Stimulated activated CD4-positive, alpha-beta T cell treated with anti-CD3 and anti-CD28 coated beads, Interleukin-1b, Interleukin-23, amount 100 ng/mL, for 24 hours (primary cell): ENCODE data around the gene AKAP6.
"Not testable (repeated sequence)": the region's sequence is repeated elsewhere in the genome, so short reads cannot be mapped to it uniquely, and the experiment has no call there.

Source experiments
- DNase-seq, 4 experiments: peaks; one replicate each; pipeline ENCODE4 v3.0.0-alpha.2; 2020; ENCODE audit warnings: low read depth in 4 of 4, low spot score in 1 of 4

AKAP6 gene

GRCh38 chr14:32435411-32435810, 106.3 kb downstream of the AKAP6 start:
- no peak for DNase-seq

- no peak for DNase-seq
These were observed 107.9 kb downstream of the AKAP6 start for GRCh38 chr14:32436993-32437392.

- no peak for DNase-seq
These were observed 109.4 kb downstream of the AKAP6 start for GRCh38 chr14:32438517-32438916.

- no peak for DNase-seq
These were observed 115.0 kb downstream of the AKAP6 start for GRCh38 chr14:32443890-32444661.

GRCh38 chr14:32447371-32447770, 118.3 kb downstream of the AKAP6 start:
- DNase-seq = no peak

GRCh38 chr14:32449648-32450047, 120.5 kb downstream of the AKAP6 start:
- no peak for DNase-seq

GRCh38 chr14:32450919-32451675, 122.0 kb downstream of the AKAP6 start:
- DNase-seq = no peak

- no peak for DNase-seq
These were observed 125.0 kb downstream of the AKAP6 start for GRCh38 chr14:32453857-32454810.

- no peak for DNase-seq
These were observed 128.3 kb downstream of the AKAP6 start for GRCh38 chr14:32457213-32457920.

GRCh38 chr14:32458720-32459119, 129.6 kb downstream of the AKAP6 start:
- no peak for DNase-seq

GRCh38 chr14:32460267-32460666, 131.2 kb downstream of the AKAP6 start:
- DNase-seq = no peak

- not testable (repeated sequence) for DNase-seq
These were observed 133.5 kb downstream of the AKAP6 start for GRCh38 chr14:32462553-32462952.

- no peak for DNase-seq
These were observed 139.9 kb downstream of the AKAP6 start for GRCh38 chr14:32468955-32469354.

- DNase-seq = no peak
These were observed 140.5 kb downstream of the AKAP6 start for GRCh38 chr14:32469388-32470160.

GRCh38 chr14:32470161-32470715, 141.1 kb downstream of the AKAP6 start:
- DNase-seq = no peak

- DNase-seq = no peak
These were observed 142.1 kb downstream of the AKAP6 start for GRCh38 chr14:32471181-32471580.

- no peak for DNase-seq
These were observed 143.0 kb downstream of the AKAP6 start for GRCh38 chr14:32472076-32472475.

GRCh38 chr14:32472512-32473463, 143.7 kb downstream of the AKAP6 start:
- DNase-seq = no peak

GRCh38 chr14:32473464-32473855, 144.4 kb downstream of the AKAP6 start:
- DNase-seq = no peak
